HCT116 (cell line): ENCODE measurements around the gene SLC10A7. TPM values are rescaled to one million over a fixed set of nuclear protein-coding genes. Genes with fewer than 3 reads are reported as not detected.

Experiments used
- ATAC-seq: fragments of 200-7000 bp; cut with Tn5 transposase; 2 replicates; pipeline ENCODE4 v1.9.1; 2020; ENCODE audit warnings: mild to moderate bottlenecking, moderate library complexity
- BruUV-seq: library from RNA; stranded (reverse); fragments of 400-500 nt; replicated peaks from 2 replicates; lab custom pipeline; 2021; lab: Mats Ljungman, UMichigan
- CTCF ChIA-PET: fragments of 300-600 bp; sonication (Branson Sonifier 250); formaldehyde crosslinking; loops from one replicate; lab custom pipeline; 2021; ENCODE audit warnings: antibody characterized with exemption; lab: Charles Lee
- POLR2A ChIA-PET: fragments of 300-600, 350-600 bp; sonication (Branson Sonifier 250); formaldehyde crosslinking; loops from one replicate; lab custom pipeline; 2021; ENCODE audit warnings: antibody characterized with exemption; lab: Charles Lee
- RAD21 ChIA-PET, 2 experiments: fragments of 300-600 bp; sonication (Branson Sonifier 250); formaldehyde crosslinking; loops; one replicate each; lab custom pipeline; 2023; ENCODE audit warnings: low total read pairs in 2 of 2; ENCODE audit not compliant: uncharacterized antibody in 2 of 2, unreplicated experiment in 2 of 2, low non-redundant PET in 1 of 2; lab: Charles Lee
- DNase-seq: peaks from one replicate; pipeline ENCODE4 v3.0.0-alpha.2; 2010; ENCODE audit warnings: low read depth, low spot score
- H2AFZ ChIP-seq: fragments of 200-600 bp; shearing (Covaris generic), sonication (generic); 2 replicates; pipeline ENCODE4 v1.6.1; 2017; ENCODE audit warnings: low read depth, mixed run types, mixed read lengths, antibody characterized with exemption, low read length; ENCODE audit not compliant: poor library complexity, severe bottlenecking
- H3K27ac ChIP-seq: 2 replicates; pipeline ENCODE4 v1.5.1; 2012; ENCODE audit warnings: low read depth, low read length
- H3K27me3 ChIP-seq: fragments of 200-600 bp; sonication (generic); 2 replicates; pipeline ENCODE4 v1.6.1; 2016; ENCODE audit warnings: mixed run types, low read length, mixed read lengths; ENCODE audit not compliant: insufficient read depth
- H3K36me3 ChIP-seq, 2 experiments: fragments of 200-500 bp in 1 of 2; fragments of 200-600 bp in 1 of 2; sonication (Bioruptor generic) in 1 of 2; sonication (generic) in 1 of 2; 2 replicates each; pipeline versions ENCODE4 v1.5.1 to v1.6.1; 2014 to 2016; ENCODE audit warnings: low read length in 2 of 2, inconsistent platforms in 1 of 2, mixed read lengths in 1 of 2, mixed run types in 1 of 2; ENCODE audit not compliant: insufficient read depth in 2 of 2, control insufficient read depth in 1 of 2
- H3K4me1 ChIP-seq, 2 experiments: fragments of 200-600 bp in 1 of 2; sonication (generic) in 1 of 2; 2 replicates each; pipeline versions ENCODE4 v1.5.1 to v1.6.1; 2012 to 2017; ENCODE audit warnings: low read length in 2 of 2, inconsistent platforms in 1 of 2, mild to moderate bottlenecking in 1 of 2, mixed read lengths in 1 of 2, mixed run types in 1 of 2, moderate library complexity in 1 of 2; ENCODE audit not compliant: insufficient read depth in 2 of 2, control insufficient read depth in 1 of 2
- H3K4me2 ChIP-seq: fragments of 200-600 bp; sonication (generic); 2 replicates; pipeline ENCODE4 v1.6.1; 2017; ENCODE audit warnings: mixed run types, low read length, mixed read lengths
- H3K4me3 ChIP-seq, 2 experiments: fragments of 200-600 bp in 1 of 2; sonication (generic) in 1 of 2; replicated peaks in 1 of 2; 2 replicates each; pipeline ENCODE4 v1.5.1; 2011 to 2016; ENCODE audit warnings: low read length in 2 of 2, control low read depth in 1 of 2, low read depth in 1 of 2, mild to moderate bottlenecking in 1 of 2, mixed read lengths in 1 of 2, mixed run types in 1 of 2
- H3K79me2 ChIP-seq: fragments of 200-600 bp; sonication (generic); 2 replicates; pipeline ENCODE4 v1.6.1; 2017; ENCODE audit warnings: mild to moderate bottlenecking, mixed run types, low read length, moderate library complexity, mixed read lengths; ENCODE audit not compliant: insufficient read depth
- H3K9ac ChIP-seq: fragments of 200-600 bp; sonication (generic); 2 replicates; pipeline ENCODE4 v1.6.1; 2016; ENCODE audit warnings: low read length, mixed read lengths
- H3K9me2 ChIP-seq: fragments of 200-600 bp; sonication (generic), shearing (Covaris generic); 2 replicates; pipeline ENCODE4 v1.6.1; 2017; ENCODE audit warnings: mixed run types, mild to moderate bottlenecking, moderate library complexity; ENCODE audit not compliant: insufficient read depth
- H3K9me3 ChIP-seq, 2 experiments: fragments of 200-500 bp in 1 of 2; fragments of 200-600 bp in 1 of 2; sonication (Bioruptor generic) in 1 of 2; sonication (generic) in 1 of 2; 2 replicates each; pipeline ENCODE4 v1.6.1; 2014 to 2017; ENCODE audit warnings: low read length in 2 of 2, mixed read lengths in 2 of 2, inconsistent platforms in 1 of 2, low read depth in 1 of 2, mild to moderate bottlenecking in 1 of 2, mixed run types in 1 of 2, moderate library complexity in 1 of 2; ENCODE audit not compliant: control insufficient read depth in 1 of 2, insufficient read depth in 1 of 2
- H4K20me1 ChIP-seq: fragments of 200-600 bp; sonication (generic), shearing (Covaris generic); 2 replicates; pipeline ENCODE4 v1.6.1; 2017; ENCODE audit warnings: mixed run types, mild to moderate bottlenecking, moderate library complexity; ENCODE audit not compliant: insufficient read depth
- CBX3 ChIP-seq: IDR thresholded peaks from 2 replicates; pipeline ENCODE4 v1.6.1; 2012; ENCODE audit warnings: low read depth
- CEBPB ChIP-seq: IDR thresholded peaks from 2 replicates; pipeline ENCODE4 v1.6.1; 2012; ENCODE audit warnings: low read depth
- ELF1 ChIP-seq: IDR thresholded peaks from 2 replicates; pipeline ENCODE4 v1.6.1; 2012; ENCODE audit warnings: low read depth, borderline replicate concordance
- EZH2phosphoT487 ChIP-seq: fragments of 200-600 bp; IDR thresholded peaks from 2 replicates; pipeline ENCODE4 v1.6.1; 2018; ENCODE audit warnings: antibody characterized with exemption, borderline replicate concordance
- FOSL1 ChIP-seq: IDR thresholded peaks from 2 replicates; pipeline ENCODE4 v1.6.1; 2012; ENCODE audit warnings: low read depth
- JUND ChIP-seq: IDR thresholded peaks from 2 replicates; pipeline ENCODE4 v1.6.1; 2012
- MAX ChIP-seq: IDR thresholded peaks from 2 replicates; pipeline ENCODE4 v1.6.1; 2012
- POLR2AphosphoS5 ChIP-seq: IDR thresholded peaks from 2 replicates; pipeline ENCODE4 v1.6.1; 2011; ENCODE audit warnings: mild to moderate bottlenecking, low read depth, low read length, moderate library complexity
- SIN3A ChIP-seq: IDR thresholded peaks from 2 replicates; pipeline ENCODE4 v1.6.1; 2012; ENCODE audit warnings: low read depth
- SRF ChIP-seq: IDR thresholded peaks from 2 replicates; pipeline ENCODE4 v1.6.1; 2012; ENCODE audit warnings: low read depth
- TCF7L2 ChIP-seq: IDR thresholded peaks from 2 replicates; pipeline ENCODE4 v1.7.0; 2011; ENCODE audit warnings: borderline replicate concordance, inconsistent platforms; ENCODE audit not compliant: insufficient read depth, insufficient read length; ENCODE audit errors: extremely low read depth
- YY1 ChIP-seq: IDR thresholded peaks from 2 replicates; pipeline ENCODE4 v1.6.1; 2011; ENCODE audit warnings: low read length, low read depth, moderate library complexity, mild to moderate bottlenecking; ENCODE audit not compliant: insufficient replicate concordance; ENCODE audit errors: extremely low read depth
- ZNF274 ChIP-seq: fragments of 200-500 bp; sonication (Bioruptor generic); IDR thresholded peaks from 2 replicates; pipeline ENCODE4 v1.6.1; 2014; ENCODE audit warnings: mild to moderate bottlenecking, low read depth, low read length, inconsistent platforms
- intact Hi-C: fragments of 100-400 bp; cut with micrococcal nuclease; formaldehyde crosslinking; loops from 2 replicates; pipeline ENCODE4 v1.10.0; 2022
- total RNA-seq: library from RNA; stranded (reverse); gene quantifications from one replicate; pipeline ENCODE4 v1.2.1, GENCODE V29; 2021; ENCODE audit not compliant: unreplicated experiment
- TF ChIP-seq, protein P1 (sequence below): IDR thresholded peaks from 2 replicates; pipeline ENCODE4 v1.6.1; 2011; ENCODE audit warnings: mild to moderate bottlenecking, low read length, moderate library complexity; ENCODE audit not compliant: insufficient replicate concordance; ENCODE audit errors: extremely low read depth
- TF ChIP-seq, protein P2 (sequence below): IDR thresholded peaks from 2 replicates; pipeline ENCODE4 v1.6.1; 2012; ENCODE audit warnings: low read depth

Gene SLC10A7
- total RNA-seq, 1 experiment from 2014 or later, result 5.5 TPM

DNA sequence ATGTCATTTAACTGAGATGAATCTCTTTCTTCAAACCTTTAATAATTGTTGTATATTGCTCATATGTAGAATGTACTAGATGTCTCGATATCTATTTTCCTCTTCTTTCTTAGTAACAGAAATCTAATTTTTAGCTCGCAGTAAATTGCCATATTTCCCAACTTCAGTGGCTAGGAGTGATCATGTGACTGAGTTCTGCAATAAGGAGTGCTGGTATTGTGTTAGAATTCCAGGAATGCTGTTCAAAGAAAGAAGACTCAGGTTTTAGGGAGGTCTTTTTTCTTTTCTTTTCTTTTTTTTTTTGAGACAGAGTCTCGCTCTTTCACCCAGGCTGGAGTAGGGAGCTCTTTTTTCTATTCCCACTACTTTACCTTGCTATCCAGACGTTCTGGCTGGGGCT is 81.7 kb downstream of the SLC10A7 start:
- no peak overlapping the region for H3K27ac ChIP-seq
- BruUV-seq, result no TSS peak
- intact Hi-C loops, result no loop called here
- no peak overlapping the region for H3K9ac ChIP-seq
- CTCF ChIA-PET, result no interaction called here
- POLR2A ChIA-PET, result no interaction called here
- RAD21 ChIA-PET, result interaction anchor here in 1 of 2 experiments (0.6 kb wide), 1 partner anchor 10 kb away, joined by 3 read pairs; no protein-coding TSS in a partner anchor
- no peaks in the 10 kb centered on the region for H3K4me1 ChIP-seq
- H3K4me3 ChIP-seq, result no peak overlapping the region
- H3K9me3 ChIP-seq, result no peaks in the 10 kb centered on the region
- no peak for TF ChIP-seq FOSL1
- no peak for TF ChIP-seq YY1
- TF ChIP-seq EZH2phosphoT487, result no peak
- TF ChIP-seq ELF1, result no peak
- no peak for TF ChIP-seq CEBPB
- no peak for TF ChIP-seq MAX
- TF ChIP-seq JUND, result no peak
- no peak for TF ChIP-seq TCF7L2
- no peak for TF ChIP-seq ZNF274
- TF ChIP-seq SIN3A, result no peak
- DNase-seq, result no peak
- no peaks in the 10 kb centered on the region for H3K9me2 ChIP-seq
- H2AFZ ChIP-seq, result no peak overlapping the region
- no peak overlapping the region for H3K4me2 ChIP-seq
- H3K79me2 ChIP-seq, result no peaks in the 10 kb centered on the region
- H4K20me1 ChIP-seq, result no peaks in the 10 kb centered on the region
- no peaks in the 10 kb centered on the region for H3K27me3 ChIP-seq
- H3K36me3 ChIP-seq, result no peaks in the 10 kb centered on the region
- no peak for ATAC-seq

- Histone ChIP-seq H3K9ac (no peak overlapping the region), H4K20me1 (no peaks in the 10 kb centered on the region), H3K27me3 (no peaks in the 10 kb centered on the region), H2AFZ (no peak overlapping the region), H3K79me2 (no peaks in the 10 kb centered on the region), H3K4me1 (no peaks in the 10 kb centered on the region), H3K9me3 (no peaks in the 10 kb centered on the region), H3K36me3 (no peaks in the 10 kb centered on the region), H3K4me2 (no peak overlapping the region), H3K27ac (no peak overlapping the region), H3K4me3 (no peak overlapping the region), H3K9me2 (no peaks in the 10 kb centered on the region)
- ChIA-PET CTCF (no interaction called here), POLR2A (no interaction called here), RAD21 (interaction anchor here in 1 of 2 experiments (0.6 kb wide), 1 partner anchor 9 kb away, joined by 3 read pairs; no protein-coding TSS in a partner anchor)
- no peak for ATAC-seq
- intact Hi-C loops, result no loop called here
- no peak for TF ChIP-seq EZH2phosphoT487
- no peak for TF ChIP-seq CBX3
- TF ChIP-seq POLR2AphosphoS5, result no peak
- no peak for TF ChIP-seq SRF
- TF ChIP-seq, protein P1, sequence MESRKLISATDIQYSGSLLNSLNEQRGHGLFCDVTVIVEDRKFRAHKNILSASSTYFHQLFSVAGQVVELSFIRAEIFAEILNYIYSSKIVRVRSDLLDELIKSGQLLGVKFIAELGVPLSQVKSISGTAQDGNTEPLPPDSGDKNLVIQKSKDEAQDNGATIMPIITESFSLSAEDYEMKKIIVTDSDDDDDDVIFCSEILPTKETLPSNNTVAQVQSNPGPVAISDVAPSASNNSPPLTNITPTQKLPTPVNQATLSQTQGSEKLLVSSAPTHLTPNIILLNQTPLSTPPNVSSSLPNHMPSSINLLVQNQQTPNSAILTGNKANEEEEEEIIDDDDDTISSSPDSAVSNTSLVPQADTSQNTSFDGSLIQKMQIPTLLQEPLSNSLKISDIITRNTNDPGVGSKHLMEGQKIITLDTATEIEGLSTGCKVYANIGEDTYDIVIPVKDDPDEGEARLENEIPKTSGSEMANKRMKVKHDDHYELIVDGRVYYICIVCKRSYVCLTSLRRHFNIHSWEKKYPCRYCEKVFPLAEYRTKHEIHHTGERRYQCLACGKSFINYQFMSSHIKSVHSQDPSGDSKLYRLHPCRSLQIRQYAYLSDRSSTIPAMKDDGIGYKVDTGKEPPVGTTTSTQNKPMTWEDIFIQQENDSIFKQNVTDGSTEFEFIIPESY, result no peak
- TF ChIP-seq, protein P2, sequence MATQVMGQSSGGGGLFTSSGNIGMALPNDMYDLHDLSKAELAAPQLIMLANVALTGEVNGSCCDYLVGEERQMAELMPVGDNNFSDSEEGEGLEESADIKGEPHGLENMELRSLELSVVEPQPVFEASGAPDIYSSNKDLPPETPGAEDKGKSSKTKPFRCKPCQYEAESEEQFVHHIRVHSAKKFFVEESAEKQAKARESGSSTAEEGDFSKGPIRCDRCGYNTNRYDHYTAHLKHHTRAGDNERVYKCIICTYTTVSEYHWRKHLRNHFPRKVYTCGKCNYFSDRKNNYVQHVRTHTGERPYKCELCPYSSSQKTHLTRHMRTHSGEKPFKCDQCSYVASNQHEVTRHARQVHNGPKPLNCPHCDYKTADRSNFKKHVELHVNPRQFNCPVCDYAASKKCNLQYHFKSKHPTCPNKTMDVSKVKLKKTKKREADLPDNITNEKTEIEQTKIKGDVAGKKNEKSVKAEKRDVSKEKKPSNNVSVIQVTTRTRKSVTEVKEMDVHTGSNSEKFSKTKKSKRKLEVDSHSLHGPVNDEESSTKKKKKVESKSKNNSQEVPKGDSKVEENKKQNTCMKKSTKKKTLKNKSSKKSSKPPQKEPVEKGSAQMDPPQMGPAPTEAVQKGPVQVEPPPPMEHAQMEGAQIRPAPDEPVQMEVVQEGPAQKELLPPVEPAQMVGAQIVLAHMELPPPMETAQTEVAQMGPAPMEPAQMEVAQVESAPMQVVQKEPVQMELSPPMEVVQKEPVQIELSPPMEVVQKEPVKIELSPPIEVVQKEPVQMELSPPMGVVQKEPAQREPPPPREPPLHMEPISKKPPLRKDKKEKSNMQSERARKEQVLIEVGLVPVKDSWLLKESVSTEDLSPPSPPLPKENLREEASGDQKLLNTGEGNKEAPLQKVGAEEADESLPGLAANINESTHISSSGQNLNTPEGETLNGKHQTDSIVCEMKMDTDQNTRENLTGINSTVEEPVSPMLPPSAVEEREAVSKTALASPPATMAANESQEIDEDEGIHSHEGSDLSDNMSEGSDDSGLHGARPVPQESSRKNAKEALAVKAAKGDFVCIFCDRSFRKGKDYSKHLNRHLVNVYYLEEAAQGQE, result no peak
- DNase-seq, result no peak
- BruUV-seq, result no TSS peak
Measured at GRCh38 chr4:146439437-146439836, 82.3 kb downstream of the SLC10A7 start.
